Activated naive CD8-positive, alpha-beta T cell treated with anti-CD3 and anti-CD28 coated beads, Interleukin-2, amount 50 U/mL, for 16 hours (primary cell): Measurements from ENCODE around the gene SELENOK.

ENCODE experiments used
- DNase-seq: peaks from one replicate; pipeline ENCODE4 v3.0.0-alpha.2; 2020; ENCODE audit warnings: low read depth, low spot score

The SELENOK gene

GRCh38 chr3:53843195-53844177 lies 48.2 kb downstream of the SELENOK start:
- no peak for DNase-seq

- no peak for DNase-seq
Observed at GRCh38 chr3:53842436-53843194, 49.0 kb downstream of the SELENOK start.

- DNase-seq: no peak
Observed at GRCh38 chr3:53841296-53841695, 50.4 kb downstream of the SELENOK start.

- DNase-seq: no peak
Observed at GRCh38 chr3:53837331-53837730, 54.3 kb downstream of the SELENOK start.

GRCh38 chr3:53836084-53836872 lies 55.4 kb downstream of the SELENOK start:
- no peak for DNase-seq

- DNase-seq: no peak
Observed at GRCh38 chr3:53835257-53835656, 56.4 kb downstream of the SELENOK start.

GRCh38 chr3:53834429-53835095 lies 57.1 kb downstream of the SELENOK start:
- no peak for DNase-seq
